ENCODE results near the gene AOPEP.

GRCh38 chr9:94945197-94946144 is 219.0 kb downstream of the AOPEP start:
- no peak for TF ChIP-seq JUN (CRISPR knock-in tag; IDR thresholded peaks at IDR 0.05)
- no peak for TF ChIP-seq CTCF (IDR thresholded peaks at IDR 0.05)
- TF ChIP-seq FOXP1 (CRISPR knock-in tag; IDR thresholded peaks at IDR 0.05; ENCODE audit: borderline replicate concordance): no peak

Data from WTC11 (cell line).